GM19452 (cell line): Measurements from ENCODE around the gene SYPL1.
"Not testable (repeated sequence)": the region's sequence is repeated elsewhere in the genome, so short reads cannot be mapped to it uniquely, and the experiment has no call there.

Experiments
- ATAC-seq: cut with Tn5 transposase; IDR thresholded peaks from one replicate; pipeline ENCODE4 v1.9.1; 2021; ENCODE audit not compliant: unreplicated experiment

SYPL1 gene

GRCh38 chr7:106112118-106112971 lies at the start of gene SYPL1:
TSS of gene SYPL1 (minus strand) at chr7:106112312. CDS start at chr7:106112208, 104 bp downstream.
- peak; percentile 70 for ATAC-seq

GRCh38 chr7:106155027-106155426 lies 42.9 kb upstream of the SYPL1 start:
- no peak for ATAC-seq

GRCh38 chr7:106153891-106154449 lies 41.9 kb upstream of the SYPL1 start:
- peak; percentile 72 for ATAC-seq

GRCh38 chr7:106152313-106152665 lies 40.2 kb upstream of the SYPL1 start:
- no peak for ATAC-seq

- ATAC-seq, result no peak
Observed at GRCh38 chr7:106151459-106152312, 39.6 kb upstream of the SYPL1 start.

- ATAC-seq, result no peak
Observed at GRCh38 chr7:106143711-106144337, 31.7 kb upstream of the SYPL1 start.

GRCh38 chr7:106142136-106142535 lies 30.0 kb upstream of the SYPL1 start:
- ATAC-seq, result no peak

GRCh38 chr7:106140406-106141173 lies 28.5 kb upstream of the SYPL1 start:
- no peak for ATAC-seq

GRCh38 chr7:106139265-106140251 lies 27.4 kb upstream of the SYPL1 start:
- ATAC-seq, result no peak

- ATAC-seq, result no peak
Observed at GRCh38 chr7:106138776-106139175, 26.7 kb upstream of the SYPL1 start.

GRCh38 chr7:106138181-106138580 lies 26.1 kb upstream of the SYPL1 start:
- ATAC-seq, result not testable (repeated sequence)

- no peak for ATAC-seq
Observed at GRCh38 chr7:106134241-106134640, 22.1 kb upstream of the SYPL1 start.

GRCh38 chr7:106129291-106129690 lies 17.2 kb upstream of the SYPL1 start:
- no peak for ATAC-seq

GRCh38 chr7:106128836-106129235 lies 16.7 kb upstream of the SYPL1 start:
- ATAC-seq, result no peak

- ATAC-seq, result no peak
Observed at GRCh38 chr7:106127984-106128780, 16.1 kb upstream of the SYPL1 start.

GRCh38 chr7:106126170-106126938 lies 14.2 kb upstream of the SYPL1 start:
- ATAC-seq, result no peak

GRCh38 chr7:106125417-106125816 lies 13.3 kb upstream of the SYPL1 start:
- ATAC-seq, result no peak

GRCh38 chr7:106124186-106124585 lies 12.1 kb upstream of the SYPL1 start:
- no peak for ATAC-seq
